SK-N-SH (cell line): Measurements from ENCODE around the gene ASIC4. TPM values are rescaled to one million over a fixed set of nuclear protein-coding genes. Genes with fewer than 3 reads are reported as not detected.

Source experiments
- CTCF ChIA-PET: fragments of 300-600, 350-600 bp; formaldehyde crosslinking; extraction: SDS; loops from one replicate; lab custom pipeline; 2021; lab: Yijun Ruan, JAX
- POLR2A ChIA-PET: fragments of 350-600 bp; sonication (Branson Sonifier 250); formaldehyde crosslinking; extraction: SDS; loops from one replicate; lab custom pipeline; 2020; ENCODE audit warnings: antibody characterized with exemption, inconsistent platforms; lab: Yijun Ruan, JAX
- DNase-seq: peaks from one replicate; pipeline ENCODE4 v3.0.0; 2012
- H2AFZ ChIP-seq: fragments of 200-600 bp; sonication (generic); 2 replicates; pipeline ENCODE4 v1.8.1; 2016; ENCODE audit warnings: antibody characterized with exemption, mild to moderate bottlenecking, low read depth
- H3F3A ChIP-seq: fragments of 200-600 bp; sonication (generic); replicated peaks from 2 replicates; pipeline ENCODE3; 2016; ENCODE audit warnings: antibody characterized with exemption, mild to moderate bottlenecking; ENCODE audit not compliant: insufficient read depth
- H3K27ac ChIP-seq, 2 experiments: fragments of 200-500 bp in 1 of 2; fragments of 200-600 bp in 1 of 2; sonication (Bioruptor generic) in 1 of 2; sonication (generic), shearing (Covaris generic) in 1 of 2; 2 replicates each; pipeline versions ENCODE4 v1.5.1 to v1.6.1; 2014 to 2016; ENCODE audit warnings: low read depth in 2 of 2, inconsistent platforms in 1 of 2, low read length in 1 of 2, mild to moderate bottlenecking in 1 of 2, mixed read lengths in 1 of 2
- H3K27me3 ChIP-seq: fragments of 200-600 bp; sonication (generic), shearing (Covaris generic); 2 replicates; pipeline ENCODE4 v1.6.1; 2016; ENCODE audit warnings: mixed run types; ENCODE audit not compliant: insufficient read depth
- H3K36me3 ChIP-seq, 2 experiments: fragments of 200-500 bp in 1 of 2; fragments of 200-600 bp in 1 of 2; sonication (Bioruptor generic) in 1 of 2; sonication (generic) in 1 of 2; replicated peaks in 1 of 2; 2 replicates each; pipeline versions ENCODE3 to v1.5.1; 2014 to 2016; ENCODE audit warnings: low read length in 1 of 2, mild to moderate bottlenecking in 1 of 2; ENCODE audit not compliant: insufficient read depth in 2 of 2, control insufficient read depth in 1 of 2
- H3K4me1 ChIP-seq, 2 experiments: fragments of 200-500 bp in 1 of 2; fragments of 200-600 bp in 1 of 2; sonication (Bioruptor generic) in 1 of 2; sonication (generic), shearing (Covaris generic) in 1 of 2; 2 replicates each; pipeline versions ENCODE4 v1.5.1 to v1.6.1; 2014 to 2016; ENCODE audit warnings: low read depth in 1 of 2, low read length in 1 of 2, mixed run types in 1 of 2; ENCODE audit not compliant: insufficient read depth in 2 of 2, control insufficient read depth in 1 of 2
- H3K4me2 ChIP-seq: fragments of 200-600 bp; sonication (generic), shearing (Covaris generic); 2 replicates; pipeline ENCODE4 v1.6.1; 2017; ENCODE audit warnings: mixed run types
- H3K4me3 ChIP-seq, 2 experiments: fragments of 200-500 bp in 1 of 2; fragments of 200-600 bp in 1 of 2; sonication (Bioruptor generic) in 1 of 2; sonication (generic), shearing (Covaris generic) in 1 of 2; 2 replicates each; pipeline versions ENCODE4 v1.5.1 to v1.8.1; 2014 to 2016; ENCODE audit warnings: low read depth in 2 of 2, inconsistent platforms in 1 of 2, low read length in 1 of 2, mild to moderate bottlenecking in 1 of 2, mixed read lengths in 1 of 2, moderate library complexity in 1 of 2
- H3K79me2 ChIP-seq: fragments of 200-600 bp; sonication (generic); 2 replicates; pipeline ENCODE4 v1.8.1; 2017; ENCODE audit warnings: mild to moderate bottlenecking; ENCODE audit not compliant: insufficient read depth
- H3K9ac ChIP-seq: fragments of 200-600 bp; sonication (generic); 2 replicates; pipeline ENCODE4 v1.6.1; 2017; ENCODE audit warnings: mixed run types
- H3K9me2 ChIP-seq: fragments of 200-600 bp; sonication (generic); 2 replicates; pipeline ENCODE4 v1.6.1; 2017; ENCODE audit warnings: mixed run types
- H3K9me3 ChIP-seq: fragments of 200-600 bp; sonication (generic); 2 replicates; pipeline ENCODE4 v1.6.1; 2017; ENCODE audit warnings: mixed run types, mild to moderate bottlenecking, moderate library complexity
- H4K20me1 ChIP-seq: fragments of 200-600 bp; sonication (generic); 2 replicates; pipeline ENCODE4 v1.6.1; 2017; ENCODE audit warnings: mild to moderate bottlenecking, mixed run types; ENCODE audit not compliant: insufficient read depth
- CTCF ChIP-seq: fragments of 200-600 bp; sonication (generic); IDR thresholded peaks from 2 replicates; pipeline ENCODE4 v1.6.1; 2017; ENCODE audit warnings: antibody characterized with exemption, mild to moderate bottlenecking, moderate library complexity
- ELF1 ChIP-seq: IDR thresholded peaks from 2 replicates; pipeline ENCODE4 v1.4.0; 2012
- FOXM1 ChIP-seq: IDR thresholded peaks from 2 replicates; pipeline ENCODE4 v1.4.0; 2012; ENCODE audit warnings: low read depth, mild to moderate bottlenecking
- MAX ChIP-seq: IDR thresholded peaks from 2 replicates; pipeline ENCODE4 v1.4.0; 2012; ENCODE audit warnings: low read depth
- POLR2AphosphoS5 ChIP-seq: IDR thresholded peaks from 2 replicates; pipeline ENCODE4 v1.6.1; 2012; ENCODE audit warnings: low read depth, low read length
- RFX5 ChIP-seq: IDR thresholded peaks from 2 replicates; pipeline ENCODE4 v1.6.1; 2012; ENCODE audit warnings: mild to moderate bottlenecking, improper control_type of control experiment, low read length
- SIN3A ChIP-seq: IDR thresholded peaks from 2 replicates; pipeline ENCODE4 v1.6.1; 2012; ENCODE audit warnings: low read depth, mild to moderate bottlenecking, low read length, moderate library complexity, borderline replicate concordance
- TAF1 ChIP-seq: IDR thresholded peaks from 2 replicates; pipeline ENCODE4 v1.6.1; 2012; ENCODE audit warnings: low read depth, mild to moderate bottlenecking, low read length, moderate library complexity, borderline replicate concordance
- WGBS: methylation state at CpG from one replicate; pipeline ENCODE4 v1.1.6; 2017; ENCODE audit warnings: low lambda C conversion rate; 5-methylcytosine and 5-hydroxymethylcytosine counted together
- polyA plus RNA-seq, 3 experiments: library from polyadenylated mRNA; depleted of rRNA; stranded (reverse); fragments of >200 nt; gene quantifications; 2 replicates each; pipeline ENCODE4 v1.2.3, GENCODE V29; 2012

ASIC4 gene
- polyA plus RNA-seq, 1 of the 3 experiments (the other 2 are of a cell fraction), result 0.05 TPM

- 97% methylated on average over 6 of the region's 6 CpGs for WGBS
- CTCF ChIA-PET, result interaction anchor here (2.8 to 5.5 kb wide), 2 partner anchors 9 to 12 kb away, joined by 9 to 48 read pairs; no protein-coding TSS in a partner anchor
- no peak overlapping the region for H3K4me3 ChIP-seq
- no peak overlapping the region for H3K27ac ChIP-seq
- peaks cover 8 to 29% of the 10 kb centered on the region in 2 experiments for H3K36me3 ChIP-seq
- H3K9me3 ChIP-seq, result no peaks in the 10 kb centered on the region
- H2AFZ ChIP-seq, result no peak overlapping the region
- H3K9me2 ChIP-seq, result no peaks in the 10 kb centered on the region
- POLR2A ChIA-PET, result interaction anchor here (2.6 kb wide), 1 partner anchor 28 kb away, joined by 12 read pairs; the partner anchor contains the start of gene STK11IP
- H3K4me1 ChIP-seq, result peaks cover 3 to 21% of the 10 kb centered on the region in 2 experiments; a peak in 1 of 4 replicates
- no peak for TF ChIP-seq ELF1
- TF ChIP-seq CTCF, result no peak
- no peak for TF ChIP-seq SIN3A
- TF ChIP-seq, all 33 proteins: peak for 0
- Histone ChIP-seq H3K4me2 (no peak overlapping the region), H3K27me3 (no peaks in the 10 kb centered on the region), H3K79me2 (peaks cover 4% of the 10 kb centered on the region; the same call in 1 of the 2 replicates), H3K9ac (no peak overlapping the region), H3F3A (peaks cover 6% of the 10 kb centered on the region), H4K20me1 (no peaks in the 10 kb centered on the region)
- DNase-seq, result no peak
These were observed 54.8 kb downstream of the ASIC4 start for GRCh38 chr2:219569041-219569440.

- Histone ChIP-seq H3F3A (peaks cover 6% of the 10 kb centered on the region), H3K4me2 (peak overlapping the region; percentile 81), H3K27me3 (no peaks in the 10 kb centered on the region), H3K27ac (no peak overlapping the region), H3K9ac (no peak overlapping the region), H3K4me3 (peak overlapping the region; percentile 65 to 82), H3K79me2 (peaks cover 4% of the 10 kb centered on the region; the same call in 1 of the 2 replicates), H4K20me1 (no peaks in the 10 kb centered on the region), H3K9me3 (no peaks in the 10 kb centered on the region), H3K36me3 (peaks cover 8 to 29% of the 10 kb centered on the region in 2 experiments), H3K9me2 (no peaks in the 10 kb centered on the region), H3K4me1 (peaks cover 3 to 21% of the 10 kb centered on the region in 2 experiments; a peak in 1 of 4 replicates), H2AFZ (no peak overlapping the region)
- POLR2A ChIA-PET, result interaction anchor here (3.8 kb wide), 1 partner anchor 27 kb away, joined by 56 read pairs; the partner anchor contains the start of gene STK11IP
- TF ChIP-seq TAF1, result no peak
- TF ChIP-seq FOXM1, result no peak
- no peak for TF ChIP-seq MAX
- no peak for TF ChIP-seq POLR2AphosphoS5
- TF ChIP-seq RFX5, result no peak
- TF ChIP-seq ELF1, result no peak
- no peak for DNase-seq
- CTCF ChIA-PET, result interaction anchor here (2.8 to 5.5 kb wide), 2 partner anchors 9 to 12 kb away, joined by 9 to 48 read pairs; no protein-coding TSS in a partner anchor
- 85% methylated on average over 6 of the region's 6 CpGs for WGBS
These were observed 55.4 kb downstream of the ASIC4 start for GRCh38 chr2:219569635-219570034.
